WTC11 (cell line): ENCODE results near the gene PREB. TPM values are rescaled to one million over a fixed set of nuclear protein-coding genes. Genes with fewer than 3 reads are reported as not detected.
A peak's percentile ranks its signal among the peaks of the same experiment; 100 is the strongest.

Experiments used
- ATAC-seq: fragments of 200-7000 bp; cut with Tn5 transposase; 2 replicates; pipeline ENCODE4 v1.10.0; 2021; ENCODE audit warnings: mild to moderate bottlenecking, moderate library complexity
- CTCF ChIA-PET: fragments of 300-600 bp; sonication (Branson Sonifier 250); formaldehyde crosslinking; loops from one replicate; lab custom pipeline; 2021; ENCODE audit warnings: antibody characterized with exemption; lab: Charles Lee
- POLR2A ChIA-PET: fragments of 350-600 bp; sonication (Branson Sonifier 250); formaldehyde crosslinking; loops from one replicate; lab custom pipeline; 2021; ENCODE audit warnings: antibody characterized with exemption; lab: Charles Lee
- DNase-seq: peaks from one replicate; pipeline ENCODE4 v3.0.0; 2021; ENCODE audit warnings: low spot score
- H3K27ac Mint-ChIP-seq: 2 replicates; pipeline ENCODE4 v1.8.0; 2021; ENCODE audit warnings: mixed read lengths
- H3K27me3 Mint-ChIP-seq: 2 replicates; pipeline ENCODE4 v1.8.0; 2021; ENCODE audit warnings: low read depth, mild to moderate bottlenecking, moderate library complexity, mixed read lengths
- H3K36me3 Mint-ChIP-seq: 2 replicates; pipeline ENCODE4 v1.8.0; 2021; ENCODE audit warnings: mixed read lengths
- H3K4me1 Mint-ChIP-seq: 2 replicates; pipeline ENCODE4 v1.8.0; 2022; ENCODE audit warnings: mixed read lengths
- H3K4me3 Mint-ChIP-seq: 2 replicates; pipeline ENCODE4 v1.8.0; 2021; ENCODE audit warnings: mild to moderate bottlenecking, moderate library complexity, mixed read lengths
- H3K9me3 Mint-ChIP-seq: 2 replicates; pipeline ENCODE4 v1.8.0; 2021; ENCODE audit warnings: mixed read lengths
- ATF2 ChIP-seq: sonication (generic); formaldehyde crosslinking; IDR thresholded peaks from 2 replicates; pipeline ENCODE4 v1.8.1; 2022; ENCODE audit warnings: low read depth, missing genetic modification reagents, borderline replicate concordance
- ATF6 ChIP-seq: sonication (generic); formaldehyde crosslinking; IDR thresholded peaks from 2 replicates; pipeline ENCODE4 v1.8.1; 2023; ENCODE audit warnings: mild to moderate bottlenecking, missing genetic modification reagents
- ERG ChIP-seq: fragments of 250-450 bp; sonication (Bioruptor Pico); IDR thresholded peaks from 2 replicates; pipeline ENCODE4 v1.8.0; 2021; ENCODE audit warnings: mild to moderate bottlenecking
- FOXK1 ChIP-seq: sonication (generic); formaldehyde crosslinking; IDR thresholded peaks from 2 replicates; pipeline ENCODE4 v1.8.0; 2022; ENCODE audit warnings: mild to moderate bottlenecking, moderate library complexity, missing genetic modification reagents
- GABPB1 ChIP-seq: sonication (generic); formaldehyde crosslinking; IDR thresholded peaks from 2 replicates; pipeline ENCODE4 v1.8.1; 2023; ENCODE audit warnings: mild to moderate bottlenecking, missing genetic modification reagents
- GTF2I ChIP-seq: fragments of 250-450 bp; sonication (Bioruptor Pico); conservative IDR thresholded peaks from 2 replicates; pipeline ENCODE4 v1.4.0; 2021; ENCODE audit warnings: mild to moderate bottlenecking
- MAX ChIP-seq: sonication (generic); formaldehyde crosslinking; IDR thresholded peaks from 2 replicates; pipeline ENCODE4 v1.8.0; 2022; ENCODE audit warnings: mild to moderate bottlenecking, missing genetic modification reagents
- MYBL2 ChIP-seq: sonication (generic); formaldehyde crosslinking; IDR thresholded peaks from 2 replicates; pipeline ENCODE4 v1.8.1; 2023; ENCODE audit warnings: mild to moderate bottlenecking, moderate library complexity, missing genetic modification reagents
- NFATC4 ChIP-seq: fragments of 250-450 bp; sonication (Bioruptor Pico); IDR thresholded peaks from 2 replicates; pipeline ENCODE4 v1.9.0; 2021; ENCODE audit warnings: mild to moderate bottlenecking
- NFE2L1 ChIP-seq: sonication (generic); formaldehyde crosslinking; IDR thresholded peaks from 2 replicates; pipeline ENCODE4 v1.8.1; 2023; ENCODE audit warnings: missing genetic modification reagents
- RELA ChIP-seq: sonication (generic); formaldehyde crosslinking; IDR thresholded peaks from 2 replicates; pipeline ENCODE4 v1.8.1; 2022; ENCODE audit warnings: missing genetic modification reagents, mild to moderate bottlenecking, borderline replicate concordance
- SP1 ChIP-seq: sonication (generic); formaldehyde crosslinking; conservative IDR thresholded peaks from 2 replicates; pipeline ENCODE4 v1.8.1; 2022; ENCODE audit warnings: missing genetic modification reagents
- ZBTB21 ChIP-seq: sonication (generic); formaldehyde crosslinking; IDR thresholded peaks from 2 replicates; pipeline ENCODE4 v1.8.1; 2023; ENCODE audit warnings: mild to moderate bottlenecking, missing genetic modification reagents, borderline replicate concordance
- ZNF121 ChIP-seq: sonication (generic); formaldehyde crosslinking; IDR thresholded peaks from 2 replicates; pipeline ENCODE4 v1.8.0; 2023; ENCODE audit warnings: missing genetic modification reagents
- ZNF263 ChIP-seq: sonication (generic); formaldehyde crosslinking; IDR thresholded peaks from 2 replicates; pipeline ENCODE4 v1.8.1; 2022; ENCODE audit warnings: low read depth, mild to moderate bottlenecking, moderate library complexity, missing genetic modification reagents
- ZNF396 ChIP-seq: fragments of 250-450 bp; sonication (Bioruptor Pico); IDR thresholded peaks from 2 replicates; pipeline ENCODE4 v1.8.0; 2021; ENCODE audit warnings: mild to moderate bottlenecking, moderate library complexity, borderline replicate concordance
- ZNF532 ChIP-seq: fragments of 250-450 bp; sonication (Bioruptor Pico); IDR thresholded peaks from 2 replicates; pipeline ENCODE4 v1.9.0; 2021; ENCODE audit warnings: mild to moderate bottlenecking, borderline replicate concordance
- total RNA-seq: library from RNA; stranded (reverse); gene quantifications from 3 replicates; pipeline ENCODE4 v1.2.3, GENCODE V29; 2021

Gene PREB
- total RNA-seq, 1 experiment from 2014 or later, result 69.2 TPM

- Mint-ChIP-seq H3K9me3 (no peaks in the 10 kb centered on the region), H3K27me3 (no peaks in the 10 kb centered on the region), H3K4me3 (no peak overlapping the region), H3K4me1 (no peaks in the 10 kb centered on the region), H3K36me3 (no peaks in the 10 kb centered on the region), H3K27ac (no peak overlapping the region)
- peak; percentile 86 for ATAC-seq
- ChIA-PET CTCF (interaction anchor here (0.6 to 3.2 kb wide), 8 partner anchors 11 to 140 kb away, joined by 3 to 22 read pairs (median 8); partner anchors contain the start of gene PREB), POLR2A (interaction anchor here (0.6 kb wide), 1 partner anchor 71 kb away, joined by 5 read pairs; no protein-coding TSS in a partner anchor)
- no peak for TF ChIP-seq MAX (CRISPR knock-in tag)
- DNase-seq, result peak; percentile 29
These were observed 17.8 kb upstream of the PREB start for GRCh38 chr2:27152102-27152795.

GRCh38 chr2:27150639-27151230, 16.3 kb upstream of the PREB start:
- no peaks in the 10 kb centered on the region for H3K27me3 Mint-ChIP-seq
- ChIA-PET POLR2A (no interaction called here), CTCF (interaction anchor here (0.5 to 3.4 kb wide), 7 partner anchors 16 to 112 kb away, joined by 4 to 22 read pairs (median 9); partner anchors contain the start of gene PREB)
- H3K27ac Mint-ChIP-seq, result no peak overlapping the region
- TF ChIP-seq NFE2L1, result no peak
- TF ChIP-seq SP1, result no peak
- TF ChIP-seq ZBTB21 (CRISPR knock-in tag), result no peak
- no peak for TF ChIP-seq ERG (CRISPR knock-in tag)
- no peak for TF ChIP-seq ATF2 (CRISPR knock-in tag)
- TF ChIP-seq RELA (CRISPR knock-in tag), result no peak
- no peak for TF ChIP-seq ZNF396
- H3K4me3 Mint-ChIP-seq, result no peak overlapping the region
- no peak for DNase-seq
- no peaks in the 10 kb centered on the region for H3K9me3 Mint-ChIP-seq
- no peak for ATAC-seq
- no peaks in the 10 kb centered on the region for H3K4me1 Mint-ChIP-seq
- no peaks in the 10 kb centered on the region for H3K36me3 Mint-ChIP-seq

- POLR2A ChIA-PET, result interaction anchor here (1.3 kb wide), 1 partner anchor 8 kb away, joined by 3 read pairs; no protein-coding TSS in a partner anchor
- TF ChIP-seq ZNF121 (CRISPR knock-in tag) (no peak), NFE2L1 (no peak), ERG (CRISPR knock-in tag) (no peak), FOXK1 (CRISPR knock-in tag) (no peak), GTF2I (CRISPR knock-in tag) (no peak), MYBL2 (CRISPR knock-in tag) (no peak), ZNF263 (no peak), NFATC4 (CRISPR knock-in tag) (no peak), ATF6 (no peak), GABPB1 (CRISPR knock-in tag) (no peak), ZNF532 (CRISPR knock-in tag) (no peak)
These were observed 15.4 kb upstream of the PREB start for GRCh38 chr2:27149570-27150405.

More at GRCh38 chr2:27149570-27150405, 15.4 kb upstream of the PREB start:
- no peak for DNase-seq
- H3K36me3 Mint-ChIP-seq, result no peaks in the 10 kb centered on the region
- H3K27ac Mint-ChIP-seq, result no peak overlapping the region
- no peaks in the 10 kb centered on the region for H3K27me3 Mint-ChIP-seq
- CTCF ChIA-PET, result interaction anchor here (0.5 to 3.4 kb wide), 6 partner anchors 16 to 113 kb away, joined by 4 to 13 read pairs (median 6); partner anchors contain the start of gene PREB
- H3K9me3 Mint-ChIP-seq, result no peaks in the 10 kb centered on the region
- no peak overlapping the region for H3K4me3 Mint-ChIP-seq
- no peaks in the 10 kb centered on the region for H3K4me1 Mint-ChIP-seq
- no peak for ATAC-seq
